Natural killer cell (primary cell): Measurements from ENCODE around the gene COL1A1. TPM values are rescaled to one million over a fixed set of nuclear protein-coding genes. Genes with fewer than 3 reads are reported as not detected.

Source experiments
- ATAC-seq, 3 donors: fragments of 150-1000 bp in 2 of 3; fragments of 200-7000 bp in 1 of 3; cut with Tn5 transposase; 1 replicate in 1 of 3; 2 replicates in 2 of 3; pipeline ENCODE4 v1.10.0; 2021; ENCODE audit warnings: mild to moderate bottlenecking in 2 of 3, moderate library complexity in 2 of 3
- DNase-seq, 2 donors: peaks; one replicate each; pipeline versions ENCODE4 v3.0.0 to v3.0.0-alpha.2; 2013 to 2021; ENCODE audit warnings: mixed read lengths in 1 of 2
- H3K27ac ChIP-seq: one replicate; pipeline ENCODE4 v1.5.1; 2013; ENCODE audit warnings: mild to moderate bottlenecking, low read length
- H3K27me3 ChIP-seq: one replicate; pipeline ENCODE4 v1.6.1; 2013; ENCODE audit warnings: low read length; ENCODE audit not compliant: control insufficient read depth, insufficient read depth
- H3K36me3 ChIP-seq: one replicate; pipeline ENCODE4 v1.6.1; 2013; ENCODE audit warnings: low read length; ENCODE audit not compliant: control insufficient read depth, insufficient read depth
- H3K4me1 ChIP-seq: one replicate; pipeline ENCODE4 v1.6.1; 2013; ENCODE audit warnings: low read length; ENCODE audit not compliant: control insufficient read depth, insufficient read depth
- H3K4me3 ChIP-seq: one replicate; pipeline ENCODE4 v1.5.1; 2013; ENCODE audit warnings: low read length
- H3K9me3 ChIP-seq: one replicate; pipeline ENCODE4 v1.6.1; 2013; ENCODE audit warnings: low read length; ENCODE audit not compliant: control insufficient read depth, insufficient read depth
- H3K27ac Mint-ChIP-seq, 2 donors: one replicate each; pipeline ENCODE4 v1.8.0; 2022; ENCODE audit warnings: mild to moderate bottlenecking in 2 of 2, mixed read lengths in 2 of 2, moderate library complexity in 1 of 2
- H3K27me3 Mint-ChIP-seq, 2 donors: one replicate each; pipeline ENCODE4 v1.8.0; 2022; ENCODE audit warnings: low read depth in 2 of 2, mixed read lengths in 2 of 2
- H3K36me3 Mint-ChIP-seq: one replicate; pipeline ENCODE4 v1.8.0; 2022; ENCODE audit warnings: mixed read lengths
- H3K4me1 Mint-ChIP-seq, 2 donors: one replicate each; pipeline ENCODE4 v1.8.0; 2022; ENCODE audit warnings: mixed read lengths in 2 of 2
- H3K4me3 Mint-ChIP-seq: one replicate; pipeline ENCODE4 v1.8.0; 2022; ENCODE audit warnings: mild to moderate bottlenecking, moderate library complexity, mixed read lengths
- H3K9me3 Mint-ChIP-seq, 2 donors: one replicate each; pipeline ENCODE4 v1.8.0; 2022; ENCODE audit warnings: mixed read lengths in 2 of 2
- WGBS: methylation state at CpG from one replicate; pipeline ENCODE4 v1.1.7; 2013; ENCODE audit warnings: missing lambda C conversion rate; ENCODE audit not compliant: insufficient coverage; 5-methylcytosine and 5-hydroxymethylcytosine counted together
- intact Hi-C: fragments of 100-400 bp; cut with micrococcal nuclease; formaldehyde crosslinking; loops from one replicate; pipeline ENCODE4 v1.14.2; 2022
- total RNA-seq, 4 donors: library from RNA; stranded (reverse); fragments of 120-200 nt in 1 of 4; gene quantifications; one replicate each; pipeline versions ENCODE4 v1.2.3 to v1.2.4, GENCODE V29; 2013 to 2022
- TF ChIP-seq, protein P1 (sequence below): fragments of 200-600 bp; IDR thresholded peaks from one replicate; pipeline ENCODE4 v1.8.0; 2022; ENCODE audit warnings: antibody characterized with exemption

COL1A1 gene
- total RNA-seq, 3 donors from 2014 or later (not counting 1 experiment from before 2014, with no cell fraction given): 2.3 to 7.5 (median 2.6) TPM

DNA sequence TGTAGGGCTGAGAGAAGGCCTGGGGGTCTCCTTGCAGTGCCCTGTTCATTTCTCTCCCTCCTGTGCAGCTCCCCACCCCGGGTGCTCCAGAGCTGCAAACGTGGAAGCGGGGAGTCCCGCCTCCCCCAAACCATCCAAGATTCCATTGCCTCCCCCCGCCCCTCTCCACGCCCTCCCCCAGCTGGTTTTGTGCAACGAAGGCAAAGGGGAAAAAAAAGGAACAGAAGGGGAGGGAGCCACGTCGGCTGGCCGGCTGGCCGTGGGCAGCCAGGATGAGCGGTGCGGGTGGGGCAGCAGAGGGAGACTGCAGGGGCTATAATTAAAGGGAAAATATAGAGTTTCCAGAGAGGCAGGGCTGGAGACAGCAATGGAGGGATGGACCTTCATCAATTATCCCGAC is 1.7 kb upstream of the COL1A1 start:
- H3K4me1 Mint-ChIP-seq: peaks cover 13 to 25% of the 10 kb centered on the region in 2 donors
- 79% methylated on average over 9 of the region's 14 CpGs for WGBS
- Histone ChIP-seq H3K4me3 (no peak overlapping the region), H3K36me3 (no peaks in the 10 kb centered on the region), H3K27ac (no peak overlapping the region), H3K9me3 (no peaks in the 10 kb centered on the region), H3K4me1 (peaks cover 17% of the 10 kb centered on the region), H3K27me3 (peaks cover 24% of the 10 kb centered on the region)
- no peaks in the 10 kb centered on the region for H3K36me3 Mint-ChIP-seq
- no peak overlapping the region for H3K27ac Mint-ChIP-seq
- ATAC-seq (no peak), DNase-seq (no peak)
- H3K9me3 Mint-ChIP-seq: no peaks in the 10 kb centered on the region
- peaks cover 67 to 68% of the 10 kb centered on the region in 2 donors for H3K27me3 Mint-ChIP-seq
- TF ChIP-seq, protein P1, sequence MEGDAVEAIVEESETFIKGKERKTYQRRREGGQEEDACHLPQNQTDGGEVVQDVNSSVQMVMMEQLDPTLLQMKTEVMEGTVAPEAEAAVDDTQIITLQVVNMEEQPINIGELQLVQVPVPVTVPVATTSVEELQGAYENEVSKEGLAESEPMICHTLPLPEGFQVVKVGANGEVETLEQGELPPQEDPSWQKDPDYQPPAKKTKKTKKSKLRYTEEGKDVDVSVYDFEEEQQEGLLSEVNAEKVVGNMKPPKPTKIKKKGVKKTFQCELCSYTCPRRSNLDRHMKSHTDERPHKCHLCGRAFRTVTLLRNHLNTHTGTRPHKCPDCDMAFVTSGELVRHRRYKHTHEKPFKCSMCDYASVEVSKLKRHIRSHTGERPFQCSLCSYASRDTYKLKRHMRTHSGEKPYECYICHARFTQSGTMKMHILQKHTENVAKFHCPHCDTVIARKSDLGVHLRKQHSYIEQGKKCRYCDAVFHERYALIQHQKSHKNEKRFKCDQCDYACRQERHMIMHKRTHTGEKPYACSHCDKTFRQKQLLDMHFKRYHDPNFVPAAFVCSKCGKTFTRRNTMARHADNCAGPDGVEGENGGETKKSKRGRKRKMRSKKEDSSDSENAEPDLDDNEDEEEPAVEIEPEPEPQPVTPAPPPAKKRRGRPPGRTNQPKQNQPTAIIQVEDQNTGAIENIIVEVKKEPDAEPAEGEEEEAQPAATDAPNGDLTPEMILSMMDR: no peak
- no peak overlapping the region for H3K4me3 Mint-ChIP-seq
- intact Hi-C loops: no loop called here

- WGBS: 1% methylated on average over 55 of the region's 55 CpGs
- TF ChIP-seq, protein P1: peak; percentile 100
- peaks cover 17% of the 10 kb centered on the region for H3K4me1 ChIP-seq
- no peak overlapping the region for H3K27ac ChIP-seq
- DNase-seq (peak; percentile 81 to 89), ATAC-seq (peak; percentile 77 to 85 (median 84))
- no peaks in the 10 kb centered on the region for H3K36me3 ChIP-seq
- Mint-ChIP-seq H3K27me3 (peaks cover 58 to 65% of the 10 kb centered on the region in 2 donors), H3K9me3 (no peaks in the 10 kb centered on the region), H3K4me3 (peak overlapping the region; percentile 73), H3K27ac (peak overlapping the region in 1 of 2 donors; percentile 81), H3K36me3 (no peaks in the 10 kb centered on the region), H3K4me1 (peaks cover 13 to 19% of the 10 kb centered on the region in 2 donors)
- H3K27me3 ChIP-seq: peaks cover 24% of the 10 kb centered on the region
- H3K4me3 ChIP-seq: peak overlapping the region; percentile 37
- H3K9me3 ChIP-seq: no peaks in the 10 kb centered on the region
- intact Hi-C loops: loop anchor here (1.0 kb wide), 2 partner anchors 73 to 97 kb away; no protein-coding TSS in a partner anchor
These were observed 765 bp downstream of the COL1A1 start for GRCh38 chr17:50200457-50201275.

GRCh38 chr17:50199803-50200456 is 1.5 kb downstream of the COL1A1 start:
- DNase-seq: peak; percentile 32 to 85
- H3K27ac Mint-ChIP-seq: peak overlapping the region in 1 of 2 donors; percentile 81
- Histone ChIP-seq H3K36me3 (no peaks in the 10 kb centered on the region), H3K9me3 (no peaks in the 10 kb centered on the region), H3K27ac (no peak overlapping the region), H3K4me3 (peak overlapping the region; percentile 37), H3K27me3 (peaks cover 24% of the 10 kb centered on the region), H3K4me1 (peaks cover 17% of the 10 kb centered on the region)
- H3K4me3 Mint-ChIP-seq: peak overlapping the region; percentile 35
- H3K36me3 Mint-ChIP-seq: no peaks in the 10 kb centered on the region
- under 1% methylated on average over 36 of the region's 36 CpGs for WGBS
- H3K9me3 Mint-ChIP-seq: no peaks in the 10 kb centered on the region
- H3K27me3 Mint-ChIP-seq: peaks cover 53 to 57% of the 10 kb centered on the region in 2 donors
- ATAC-seq: peak; percentile 62 to 68 (median 67)
- TF ChIP-seq, protein P1: no peak
- intact Hi-C loops: loop anchor here (1.0 kb wide), 2 partner anchors 73 to 97 kb away; no protein-coding TSS in a partner anchor
- peaks cover 13 to 19% of the 10 kb centered on the region in 2 donors for H3K4me1 Mint-ChIP-seq
